Neuronal stem cell (in vitro differentiated cells): ENCODE measurements around the gene GPR17.

Experiments
- DNase-seq: peaks from one replicate; pipeline ENCODE4 v3.0.0-alpha.2; 2013; ENCODE audit warnings: low spot score
- H2AFZ ChIP-seq: one replicate; pipeline ENCODE4 v1.6.1; 2013; ENCODE audit warnings: mild to moderate bottlenecking, low read length, inconsistent platforms
- H2AK5ac ChIP-seq: 2 replicates; pipeline ENCODE4 v1.6.1; 2013; ENCODE audit warnings: low read depth, mild to moderate bottlenecking, inconsistent platforms, low read length, moderate library complexity, mixed read lengths
- H2BK120ac ChIP-seq: 2 replicates; pipeline ENCODE4 v1.6.1; 2013; ENCODE audit warnings: low read depth, mild to moderate bottlenecking, inconsistent platforms, low read length, moderate library complexity, mixed read lengths
- H2BK12ac ChIP-seq: one replicate; pipeline ENCODE4 v1.6.1; 2013; ENCODE audit warnings: low read length, inconsistent platforms
- H2BK15ac ChIP-seq: 2 replicates; pipeline ENCODE4 v1.6.1; 2013; ENCODE audit warnings: mild to moderate bottlenecking, low read length, inconsistent platforms, mixed read lengths
- H2BK5ac ChIP-seq: one replicate; pipeline ENCODE4 v1.6.1; 2013; ENCODE audit warnings: inconsistent platforms, mild to moderate bottlenecking, low read length, moderate library complexity
- H3K14ac ChIP-seq: one replicate; pipeline ENCODE4 v1.6.1; 2013; ENCODE audit warnings: low read length, inconsistent platforms
- H3K18ac ChIP-seq: 2 replicates; pipeline ENCODE4 v1.6.1; 2013; ENCODE audit warnings: low read length, inconsistent platforms
- H3K23ac ChIP-seq: 2 replicates; pipeline ENCODE4 v1.6.1; 2013; ENCODE audit warnings: low read depth, mild to moderate bottlenecking, mixed read lengths, low read length, inconsistent platforms; ENCODE audit not compliant: poor library complexity
- H3K27ac ChIP-seq: replicated peaks from 3 replicates; pipeline ENCODE4 v1.5.1; 2013; ENCODE audit warnings: low read length, inconsistent platforms
- H3K27me3 ChIP-seq, 3 experiments: 2 replicates each; pipeline ENCODE4 v1.6.1; 2013; ENCODE audit warnings: low read length in 3 of 3, mild to moderate bottlenecking in 2 of 3, inconsistent platforms in 1 of 3, low read depth in 1 of 3, mixed read lengths in 1 of 3, moderate library complexity in 1 of 3; ENCODE audit not compliant: control insufficient read depth in 3 of 3, insufficient read depth in 3 of 3
- H3K36me3 ChIP-seq, 2 donors: replicated peaks in 1 of 2; 2 replicates each; pipeline ENCODE4 v1.6.1; 2013; ENCODE audit warnings: low read length in 2 of 2; ENCODE audit not compliant: control insufficient read depth in 2 of 2, insufficient read depth in 2 of 2
- H3K4ac ChIP-seq: 2 replicates; pipeline ENCODE4 v1.6.1; 2013; ENCODE audit warnings: inconsistent platforms, mild to moderate bottlenecking, low read length, moderate library complexity
- H3K4me1 ChIP-seq, 2 donors: 1 replicate in 1 of 2; 2 replicates in 1 of 2; pipeline ENCODE4 v1.6.1; 2013; ENCODE audit warnings: low read length in 2 of 2, low read depth in 1 of 2; ENCODE audit not compliant: control insufficient read depth in 2 of 2, insufficient read depth in 1 of 2
- H3K4me2 ChIP-seq: one replicate; pipeline ENCODE4 v1.6.1; 2013; ENCODE audit warnings: mild to moderate bottlenecking, low read length, inconsistent platforms; ENCODE audit not compliant: insufficient read depth, poor library complexity, severe bottlenecking
- H3K4me3 ChIP-seq, 2 donors: 2 replicates each; pipeline ENCODE4 v1.5.1; 2013; ENCODE audit warnings: low read length in 2 of 2, mild to moderate bottlenecking in 2 of 2, inconsistent platforms in 1 of 2, moderate library complexity in 1 of 2
- H3K79me1 ChIP-seq: one replicate; pipeline ENCODE4 v1.6.1; 2013; ENCODE audit warnings: low read depth, mild to moderate bottlenecking, inconsistent platforms, low read length, moderate library complexity
- H3K9ac ChIP-seq: one replicate; pipeline ENCODE4 v1.6.1; 2013; ENCODE audit warnings: mild to moderate bottlenecking, low read depth, low read length, inconsistent platforms; ENCODE audit not compliant: poor library complexity
- H3K9me3 ChIP-seq, 2 donors: replicated peaks in 1 of 2; 2 replicates each; pipeline versions ENCODE3 to v1.6.1; 2013; ENCODE audit warnings: low read length in 2 of 2, mild to moderate bottlenecking in 2 of 2, inconsistent platforms in 1 of 2, low read depth in 1 of 2, mixed read lengths in 1 of 2, moderate library complexity in 1 of 2; ENCODE audit not compliant: control insufficient read depth in 2 of 2, insufficient read depth in 1 of 2
- H4K8ac ChIP-seq: one replicate; pipeline ENCODE4 v1.6.1; 2013; ENCODE audit warnings: low read depth, mild to moderate bottlenecking, inconsistent platforms, low read length, moderate library complexity
- H4K91ac ChIP-seq: one replicate; pipeline ENCODE4 v1.6.1; 2013; ENCODE audit warnings: low read length, low read depth, mild to moderate bottlenecking, inconsistent platforms; ENCODE audit not compliant: poor library complexity
- WGBS, 2 donors: extraction: QIAGEN DNeasy Blood & Tissue Kit; methylation state at CpG; one replicate each; pipeline ENCODE4 v1.1.7; 2013; ENCODE audit warnings: missing lambda C conversion rate in 2 of 2, mixed read lengths in 1 of 2; ENCODE audit not compliant: insufficient read length in 2 of 2, insufficient replicate concordance in 1 of 2; ENCODE audit errors: extremely low coverage in 2 of 2; 5-methylcytosine and 5-hydroxymethylcytosine counted together

GPR17 gene

DNA sequence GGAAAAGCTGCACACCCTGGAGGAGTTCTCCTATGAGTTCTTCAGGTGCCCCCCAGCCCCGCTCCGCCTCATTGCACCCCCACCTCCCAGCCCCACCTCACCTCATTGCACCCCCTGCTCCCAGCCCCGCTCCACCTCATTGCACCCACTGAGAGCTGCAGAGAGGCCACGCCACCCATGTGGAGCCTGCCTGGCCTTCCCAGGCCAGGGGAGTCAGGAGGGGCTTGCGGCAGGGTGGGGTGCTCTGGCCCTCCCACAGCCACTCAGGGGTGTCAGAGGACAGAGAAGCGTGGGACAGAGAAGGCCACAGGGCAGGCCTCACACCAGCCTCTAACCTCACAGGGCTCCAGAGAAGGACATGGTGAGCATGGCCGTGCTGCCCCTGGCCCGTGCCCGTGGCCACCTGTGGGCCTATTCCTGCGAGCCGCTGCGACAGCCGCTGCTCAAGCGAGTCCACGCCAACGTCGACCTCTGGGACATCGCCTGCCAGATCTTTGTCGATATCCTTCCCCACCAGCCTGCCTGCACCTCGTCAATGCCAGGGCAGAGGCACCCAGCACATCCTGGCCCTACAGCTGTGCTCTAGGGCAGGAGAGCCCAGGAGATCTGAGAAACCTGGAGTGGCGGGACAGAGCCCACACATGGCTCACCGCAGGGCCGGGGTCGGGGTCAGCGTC is 15.0 kb upstream of the GPR17 start:
- H2BK12ac ChIP-seq: no peak overlapping the region
- H3K4ac ChIP-seq: no peak overlapping the region
- H2AFZ ChIP-seq: no peak overlapping the region
- H3K9me3 ChIP-seq: no peaks in the 10 kb centered on the region
- no peaks in the 10 kb centered on the region for H3K4me1 ChIP-seq
- no peak overlapping the region for H2BK120ac ChIP-seq
- peak overlapping the region; percentile 19 for H2BK15ac ChIP-seq
- no peak overlapping the region for H4K8ac ChIP-seq
- peak overlapping the region; percentile 15 for H2AK5ac ChIP-seq
- H3K79me1 ChIP-seq: peaks cover 4% of the 10 kb centered on the region
- DNase-seq: no peak
- H3K4me3 ChIP-seq: no peak overlapping the region
- H3K23ac ChIP-seq: peak overlapping the region; percentile 62
- H3K27ac ChIP-seq: no peak overlapping the region
- H3K36me3 ChIP-seq: no peaks in the 10 kb centered on the region
- WGBS, 2 donors: no CpG with 5 or more reads among the region's 25 CpGs
- peak overlapping the region; percentile 22 for H4K91ac ChIP-seq
- no peak overlapping the region for H2BK5ac ChIP-seq
- no peak overlapping the region for H3K4me2 ChIP-seq
- H3K9ac ChIP-seq: no peak overlapping the region
- H3K27me3 ChIP-seq: no peaks in the 10 kb centered on the region
- H3K18ac ChIP-seq: peak overlapping the region; percentile 20
- H3K14ac ChIP-seq: peak overlapping the region; percentile 9

DNA sequence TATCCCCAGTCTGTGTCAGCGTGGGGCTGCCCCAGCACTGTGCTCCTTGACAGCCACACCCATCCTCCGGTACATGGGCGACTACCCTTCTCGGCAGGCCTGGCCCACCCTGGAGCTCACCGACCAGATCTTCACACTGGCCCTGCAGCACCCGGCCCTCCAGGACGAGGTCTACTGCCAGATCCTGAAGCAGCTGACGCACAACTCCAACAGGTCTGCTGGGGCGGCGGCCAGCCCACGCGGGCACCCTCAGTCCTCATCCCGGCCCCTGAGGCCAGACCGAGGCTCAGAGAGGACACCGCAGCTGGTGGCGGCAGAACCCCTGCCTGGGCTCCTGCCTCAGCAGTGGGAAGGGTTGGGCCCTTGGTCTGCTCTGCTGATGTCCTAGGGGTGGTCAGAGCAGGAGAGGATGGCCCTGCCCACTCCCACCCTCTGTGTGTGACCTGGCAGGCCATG is 14.4 kb upstream of the GPR17 start:
- Histone ChIP-seq H3K27ac (no peak overlapping the region), H3K4me1 (no peaks in the 10 kb centered on the region), H2BK12ac (no peak overlapping the region), H2BK15ac (peak overlapping the region; percentile 21), H3K18ac (peak overlapping the region; percentile 15), H3K4ac (no peak overlapping the region), H3K4me3 (no peak overlapping the region), H3K27me3 (no peaks in the 10 kb centered on the region), H3K14ac (peak overlapping the region; percentile 9), H2BK5ac (no peak overlapping the region), H2AK5ac (peak overlapping the region; percentile 21), H2AFZ (no peak overlapping the region), H4K91ac (no peak overlapping the region), H3K79me1 (peaks cover 4% of the 10 kb centered on the region), H3K9me3 (no peaks in the 10 kb centered on the region), H3K4me2 (no peak overlapping the region), H3K23ac (no peak overlapping the region), H4K8ac (no peak overlapping the region), H2BK120ac (no peak overlapping the region), H3K9ac (no peak overlapping the region), H3K36me3 (no peaks in the 10 kb centered on the region)
- no CpG with 5 or more reads among the region's 16 CpGs for WGBS, 2 donors
- DNase-seq: no peak

DNA sequence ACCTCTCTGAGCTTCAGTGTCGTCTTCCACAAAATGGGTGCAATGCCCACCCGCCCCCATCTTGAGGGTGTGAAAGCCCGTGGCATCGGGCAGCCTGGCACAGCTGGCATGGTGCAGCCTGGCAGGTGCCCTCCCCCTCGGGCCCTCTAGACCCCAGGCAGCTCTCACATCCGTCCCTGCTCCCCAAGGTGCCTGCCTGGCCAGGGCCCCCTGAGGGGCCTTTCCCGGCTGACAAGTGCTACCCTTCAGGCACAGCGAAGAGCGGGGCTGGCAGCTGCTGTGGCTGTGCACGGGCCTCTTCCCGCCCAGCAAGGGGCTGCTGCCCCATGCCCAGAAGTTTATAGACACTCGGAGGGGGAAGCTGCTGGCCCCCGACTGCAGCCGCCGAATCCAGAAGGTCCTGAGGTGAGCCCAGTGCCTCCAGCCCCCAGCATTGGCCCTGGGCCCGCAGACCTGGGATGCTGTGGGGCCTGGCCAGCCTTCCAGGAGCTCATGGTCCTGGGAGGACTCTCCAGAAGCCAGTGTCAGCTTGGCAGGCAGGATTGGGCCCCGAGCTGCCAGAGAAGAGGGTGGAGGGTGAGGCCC is 13.9 kb upstream of the GPR17 start:
- no CpG with 5 or more reads among the region's 17 CpGs for whole genome bisulfite sequencing, 2 donors

More for the DNA sequence above, 13.9 kb upstream of the GPR17 start:
- Histone ChIP-seq H3K18ac (peak overlapping the region; percentile 15), H3K23ac (no peak overlapping the region), H2BK12ac (peak overlapping the region; percentile 78), H4K91ac (no peak overlapping the region), H3K9me3 (no peaks in the 10 kb centered on the region), H3K4me2 (no peak overlapping the region), H3K9ac (no peak overlapping the region), H3K27ac (no peak overlapping the region), H3K4me1 (peaks cover 0 to 2% of the 10 kb centered on the region in 2 donors), H2AK5ac (peak overlapping the region; percentile 21), H3K36me3 (no peaks in the 10 kb centered on the region), H3K4me3 (no peak overlapping the region), H2BK15ac (peak overlapping the region; percentile 21), H2BK120ac (no peak overlapping the region), H3K4ac (no peak overlapping the region), H2AFZ (no peak overlapping the region), H4K8ac (no peak overlapping the region), H3K27me3 (no peaks in the 10 kb centered on the region), H3K14ac (no peak overlapping the region), H3K79me1 (peaks cover 2% of the 10 kb centered on the region), H2BK5ac (no peak overlapping the region)
- DNase-seq: no peak
